ENCODE measurements around the gene RBM20.

DNA sequence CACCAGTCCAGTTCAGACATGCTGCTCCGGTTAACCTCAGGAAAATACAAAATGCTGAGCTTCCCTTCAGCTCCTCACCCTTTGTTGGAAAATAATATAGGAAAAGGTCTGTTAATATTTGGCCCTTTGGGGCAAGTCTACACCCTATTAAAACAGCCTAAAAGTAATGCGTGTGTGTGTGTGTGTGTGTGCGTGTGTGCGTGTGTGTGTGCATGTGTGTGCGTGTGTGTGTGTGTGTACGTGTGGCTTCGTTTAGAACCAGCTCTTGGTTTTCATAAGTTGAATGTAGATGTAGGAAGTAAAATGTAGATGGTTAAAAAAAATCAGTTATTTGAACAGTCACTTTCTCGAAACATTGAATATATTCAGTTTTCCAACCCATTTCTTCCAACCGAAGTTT is 166.5 kb downstream of the RBM20 start:
- TF ChIP-seq, protein P1, sequence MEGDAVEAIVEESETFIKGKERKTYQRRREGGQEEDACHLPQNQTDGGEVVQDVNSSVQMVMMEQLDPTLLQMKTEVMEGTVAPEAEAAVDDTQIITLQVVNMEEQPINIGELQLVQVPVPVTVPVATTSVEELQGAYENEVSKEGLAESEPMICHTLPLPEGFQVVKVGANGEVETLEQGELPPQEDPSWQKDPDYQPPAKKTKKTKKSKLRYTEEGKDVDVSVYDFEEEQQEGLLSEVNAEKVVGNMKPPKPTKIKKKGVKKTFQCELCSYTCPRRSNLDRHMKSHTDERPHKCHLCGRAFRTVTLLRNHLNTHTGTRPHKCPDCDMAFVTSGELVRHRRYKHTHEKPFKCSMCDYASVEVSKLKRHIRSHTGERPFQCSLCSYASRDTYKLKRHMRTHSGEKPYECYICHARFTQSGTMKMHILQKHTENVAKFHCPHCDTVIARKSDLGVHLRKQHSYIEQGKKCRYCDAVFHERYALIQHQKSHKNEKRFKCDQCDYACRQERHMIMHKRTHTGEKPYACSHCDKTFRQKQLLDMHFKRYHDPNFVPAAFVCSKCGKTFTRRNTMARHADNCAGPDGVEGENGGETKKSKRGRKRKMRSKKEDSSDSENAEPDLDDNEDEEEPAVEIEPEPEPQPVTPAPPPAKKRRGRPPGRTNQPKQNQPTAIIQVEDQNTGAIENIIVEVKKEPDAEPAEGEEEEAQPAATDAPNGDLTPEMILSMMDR (IDR thresholded peaks at IDR 0.05) = no peak
- TF ChIP-seq EP300 (IDR thresholded peaks at IDR 0.05) = no peak

Data from gastroesophageal sphincter (tissue), 3 donors.